ENCODE results near the gene MMP8. TPM values are rescaled to one million over a fixed set of nuclear protein-coding genes. Genes with fewer than 3 reads are reported as not detected.

MMP8 gene
- total RNA-seq, 1 donor from 2014 or later: 1.6 TPM

DNA sequence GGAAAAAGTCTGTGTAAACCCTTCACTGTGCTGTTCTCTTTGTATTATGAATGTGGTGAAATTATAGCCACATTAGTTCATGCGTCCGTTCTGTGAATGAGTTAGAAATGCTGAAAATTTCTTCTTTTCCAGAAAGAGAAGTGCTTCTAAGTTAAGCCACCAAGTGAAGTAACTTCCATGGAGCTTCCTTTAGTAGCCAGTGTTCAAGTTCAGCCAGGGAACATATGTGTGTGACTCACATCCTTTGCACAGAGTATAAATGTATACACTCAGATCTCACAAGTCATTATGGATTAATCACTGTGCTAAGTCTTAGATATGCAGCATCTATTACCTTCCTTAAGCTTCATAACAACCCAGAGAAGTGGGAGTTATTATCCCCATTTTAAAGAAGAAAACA, 3.1 kb upstream of the MMP8 start:
- no peaks in the 10 kb centered on the region for H3K36me3 ChIP-seq (ENCODE audit: control insufficient read depth in 3 of 3, insufficient read depth in 3 of 3, low read length in 3 of 3)
- no peak overlapping the region for H3K9ac ChIP-seq (ENCODE audit: low read depth in 1 of 3, low read length in 3 of 3)
- no peak overlapping the region for H3K4me3 ChIP-seq (ENCODE audit: low read length in 3 of 3)
- H3K27ac ChIP-seq (ENCODE audit: low read depth, low read length): no peak overlapping the region
- peaks cover 0 to 2% (median 0%) of the 10 kb centered on the region in 3 donors for H3K9me3 ChIP-seq (ENCODE audit: control insufficient read depth in 3 of 3, low read length in 3 of 3)
- no peaks in the 10 kb centered on the region for H3K4me1 ChIP-seq (ENCODE audit: control insufficient read depth in 3 of 3, insufficient read depth in 3 of 3, low read length in 3 of 3)
- H3K27me3 ChIP-seq (ENCODE audit: control insufficient read depth in 3 of 3, insufficient read depth in 3 of 3, low read length in 3 of 3): no peaks in the 10 kb centered on the region

DNA sequence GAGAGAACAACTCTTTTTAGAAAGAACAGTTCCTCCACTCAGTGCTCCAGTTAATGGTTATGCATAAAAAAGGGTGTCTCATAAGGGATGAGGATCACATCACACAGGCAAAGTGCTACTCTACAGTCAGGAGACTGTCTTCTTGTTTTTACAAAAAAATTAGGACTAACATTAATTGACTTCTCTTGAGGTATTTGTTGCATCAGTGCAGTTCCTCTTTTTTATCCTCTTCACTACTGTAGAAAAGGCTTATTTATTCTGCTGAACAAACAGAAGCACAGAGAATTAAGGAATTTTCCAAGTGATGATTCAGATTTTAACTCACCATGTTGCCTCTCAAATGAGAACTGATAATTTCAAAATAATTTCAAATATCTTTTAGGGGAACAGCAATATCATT, 1.9 kb downstream of the MMP8 start:
- no peak overlapping the region for H3K27ac ChIP-seq (ENCODE audit: low read depth, low read length)
- no peak overlapping the region for H3K9ac ChIP-seq (ENCODE audit: low read depth in 1 of 3, low read length in 3 of 3)
- H3K27me3 ChIP-seq (ENCODE audit: control insufficient read depth in 3 of 3, insufficient read depth in 3 of 3, low read length in 3 of 3): no peaks in the 10 kb centered on the region
- no peaks in the 10 kb centered on the region for H3K4me1 ChIP-seq (ENCODE audit: control insufficient read depth in 3 of 3, insufficient read depth in 3 of 3, low read length in 3 of 3)
- no peaks in the 10 kb centered on the region for H3K36me3 ChIP-seq (ENCODE audit: control insufficient read depth in 3 of 3, insufficient read depth in 3 of 3, low read length in 3 of 3)
- no peaks in the 10 kb centered on the region for H3K9me3 ChIP-seq (ENCODE audit: control insufficient read depth in 3 of 3, low read length in 3 of 3)
- no peak overlapping the region for H3K4me3 ChIP-seq (ENCODE audit: low read length in 3 of 3)

DNA sequence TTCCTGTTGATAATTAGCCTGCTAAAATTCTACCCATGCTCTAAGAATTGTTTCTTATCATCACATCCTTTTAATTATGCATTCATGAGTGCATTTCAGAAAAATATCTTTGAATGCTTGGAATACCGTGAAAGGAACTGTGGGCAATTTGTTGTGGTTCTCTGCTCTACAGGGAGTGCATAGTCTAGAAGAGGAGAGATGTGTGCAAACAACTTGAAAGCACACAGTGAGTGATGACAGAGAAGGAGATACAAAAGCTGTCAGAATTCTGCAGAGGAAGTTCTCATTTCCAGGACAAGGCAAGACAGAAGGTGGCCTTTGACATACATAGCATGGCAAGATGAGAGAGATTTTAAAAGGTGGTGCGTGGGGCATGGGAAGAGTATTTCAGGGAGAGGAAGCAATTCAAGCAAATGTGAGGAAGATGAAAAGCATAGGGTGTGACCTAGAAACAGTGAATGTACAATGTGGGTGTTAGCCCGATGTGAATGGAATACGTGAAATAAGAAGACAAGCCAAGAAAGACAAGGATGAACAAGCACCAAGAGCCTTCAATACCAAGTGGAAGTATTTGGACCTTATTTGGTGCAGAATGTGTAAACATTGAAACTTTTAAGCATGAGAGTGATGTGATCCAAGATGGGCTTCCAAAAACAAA, 5.0 kb downstream of the MMP8 start:
- Histone ChIP-seq H3K4me1 (ENCODE audit: control insufficient read depth in 3 of 3, insufficient read depth in 3 of 3, low read length in 3 of 3) (no peaks in the 10 kb centered on the region), H3K9me3 (ENCODE audit: control insufficient read depth in 3 of 3, low read length in 3 of 3) (no peaks in the 10 kb centered on the region)

DNA sequence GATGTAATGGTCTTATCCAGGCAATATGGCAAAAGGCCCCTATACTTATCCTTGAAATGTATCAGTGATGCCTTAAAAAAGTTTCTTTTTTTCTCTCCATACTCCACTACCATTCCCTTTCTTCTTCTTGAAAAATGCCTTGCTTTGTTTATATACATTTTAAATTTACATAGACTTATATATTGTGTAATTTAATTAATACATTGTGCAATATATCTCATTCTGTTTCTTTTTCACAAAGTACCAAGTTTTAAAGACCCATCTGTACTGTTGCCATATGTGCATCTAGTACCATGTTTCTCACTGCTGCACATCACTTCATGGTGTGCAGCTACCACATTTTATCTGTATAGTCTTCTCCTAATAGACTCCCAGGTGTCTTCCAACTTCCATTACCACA, 7.5 kb downstream of the MMP8 start:
- H3K27me3 ChIP-seq (ENCODE audit: control insufficient read depth in 3 of 3, insufficient read depth in 3 of 3, low read length in 3 of 3): no peaks in the 10 kb centered on the region
- no peaks in the 10 kb centered on the region for H3K4me1 ChIP-seq (ENCODE audit: control insufficient read depth in 3 of 3, insufficient read depth in 3 of 3, low read length in 3 of 3)
- no peaks in the 10 kb centered on the region for H3K9me3 ChIP-seq (ENCODE audit: control insufficient read depth in 3 of 3, low read length in 3 of 3)
- no peak overlapping the region for H3K4me3 ChIP-seq (ENCODE audit: low read length in 3 of 3)
- H3K36me3 ChIP-seq (ENCODE audit: control insufficient read depth in 3 of 3, insufficient read depth in 3 of 3, low read length in 3 of 3): no peaks in the 10 kb centered on the region
- no peak overlapping the region for H3K27ac ChIP-seq (ENCODE audit: low read depth, low read length)
- no peak overlapping the region for H3K9ac ChIP-seq (ENCODE audit: low read depth in 1 of 3, low read length in 3 of 3)

More for the DNA sequence above, 5.0 kb downstream of the MMP8 start:
- no peaks in the 10 kb centered on the region for H3K27me3 ChIP-seq (ENCODE audit: control insufficient read depth in 3 of 3, insufficient read depth in 3 of 3, low read length in 3 of 3)
- H3K36me3 ChIP-seq (ENCODE audit: control insufficient read depth in 3 of 3, insufficient read depth in 3 of 3, low read length in 3 of 3): no peaks in the 10 kb centered on the region
- H3K27ac ChIP-seq (ENCODE audit: low read depth, low read length): no peak overlapping the region
- H3K4me3 ChIP-seq (ENCODE audit: low read length in 3 of 3): no peak overlapping the region
- H3K9ac ChIP-seq (ENCODE audit: low read depth in 1 of 3, low read length in 3 of 3): no peak overlapping the region

DNA sequence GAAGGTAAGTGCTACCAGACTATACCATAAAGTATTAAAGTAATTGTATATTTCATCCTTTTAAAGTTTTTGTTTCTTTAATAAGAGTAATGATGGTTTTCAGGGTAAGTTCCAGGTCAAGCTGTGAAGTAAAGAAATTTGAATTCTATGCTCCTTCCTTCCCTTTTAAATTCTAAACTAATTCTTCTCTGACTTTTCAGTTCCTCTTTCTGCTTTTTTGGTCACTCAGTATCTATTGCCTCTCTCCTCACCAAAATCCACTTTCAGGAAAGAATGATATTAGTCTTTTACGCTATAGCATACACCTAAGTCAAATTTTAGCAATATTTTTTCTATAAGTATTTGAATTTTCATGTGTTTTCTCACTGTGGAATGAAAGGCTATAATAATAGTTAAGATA, 8.2 kb downstream of the MMP8 start:
- Histone ChIP-seq H3K27ac (ENCODE audit: low read depth, low read length) (no peak overlapping the region), H3K27me3 (ENCODE audit: control insufficient read depth in 3 of 3, insufficient read depth in 3 of 3, low read length in 3 of 3) (no peaks in the 10 kb centered on the region), H3K9ac (ENCODE audit: low read depth in 1 of 3, low read length in 3 of 3) (no peak overlapping the region), H3K4me3 (ENCODE audit: low read length in 3 of 3) (no peak overlapping the region), H3K4me1 (ENCODE audit: control insufficient read depth in 3 of 3, insufficient read depth in 3 of 3, low read length in 3 of 3) (no peaks in the 10 kb centered on the region), H3K9me3 (ENCODE audit: control insufficient read depth in 3 of 3, low read length in 3 of 3) (no peaks in the 10 kb centered on the region), H3K36me3 (ENCODE audit: control insufficient read depth in 3 of 3, insufficient read depth in 3 of 3, low read length in 3 of 3) (no peaks in the 10 kb centered on the region)

DNA sequence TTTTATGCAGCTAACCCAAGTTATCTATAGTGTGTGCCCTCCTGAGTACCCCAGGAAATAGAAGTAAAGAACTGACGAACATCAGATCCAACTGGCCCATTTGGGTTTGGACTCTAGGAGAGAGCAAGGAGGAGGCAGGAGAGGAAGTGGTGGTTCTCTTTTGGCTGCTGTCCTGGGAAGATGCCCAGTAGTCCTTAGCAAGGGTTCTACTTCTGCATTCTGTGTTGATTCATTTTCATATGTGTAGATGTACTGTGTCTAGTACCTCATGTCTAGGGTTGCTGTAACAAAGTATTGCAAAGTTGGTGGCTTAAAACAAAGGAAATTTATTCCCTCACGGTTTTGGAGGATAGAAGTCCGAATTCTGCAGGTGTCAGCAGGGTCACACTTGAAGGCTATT, 12.6 kb downstream of the MMP8 start:
- no peak overlapping the region for H3K4me3 ChIP-seq (ENCODE audit: low read length in 3 of 3)
- H3K9ac ChIP-seq (ENCODE audit: low read depth in 1 of 3, low read length in 3 of 3): no peak overlapping the region
- H3K36me3 ChIP-seq (ENCODE audit: control insufficient read depth in 3 of 3, insufficient read depth in 3 of 3, low read length in 3 of 3): no peaks in the 10 kb centered on the region
- no peaks in the 10 kb centered on the region for H3K4me1 ChIP-seq (ENCODE audit: control insufficient read depth in 3 of 3, insufficient read depth in 3 of 3, low read length in 3 of 3)
- no peak overlapping the region for H3K27ac ChIP-seq (ENCODE audit: low read depth, low read length)
- no peaks in the 10 kb centered on the region for H3K27me3 ChIP-seq (ENCODE audit: control insufficient read depth in 3 of 3, insufficient read depth in 3 of 3, low read length in 3 of 3)
- H3K9me3 ChIP-seq (ENCODE audit: control insufficient read depth in 3 of 3, low read length in 3 of 3): no peaks in the 10 kb centered on the region

DNA sequence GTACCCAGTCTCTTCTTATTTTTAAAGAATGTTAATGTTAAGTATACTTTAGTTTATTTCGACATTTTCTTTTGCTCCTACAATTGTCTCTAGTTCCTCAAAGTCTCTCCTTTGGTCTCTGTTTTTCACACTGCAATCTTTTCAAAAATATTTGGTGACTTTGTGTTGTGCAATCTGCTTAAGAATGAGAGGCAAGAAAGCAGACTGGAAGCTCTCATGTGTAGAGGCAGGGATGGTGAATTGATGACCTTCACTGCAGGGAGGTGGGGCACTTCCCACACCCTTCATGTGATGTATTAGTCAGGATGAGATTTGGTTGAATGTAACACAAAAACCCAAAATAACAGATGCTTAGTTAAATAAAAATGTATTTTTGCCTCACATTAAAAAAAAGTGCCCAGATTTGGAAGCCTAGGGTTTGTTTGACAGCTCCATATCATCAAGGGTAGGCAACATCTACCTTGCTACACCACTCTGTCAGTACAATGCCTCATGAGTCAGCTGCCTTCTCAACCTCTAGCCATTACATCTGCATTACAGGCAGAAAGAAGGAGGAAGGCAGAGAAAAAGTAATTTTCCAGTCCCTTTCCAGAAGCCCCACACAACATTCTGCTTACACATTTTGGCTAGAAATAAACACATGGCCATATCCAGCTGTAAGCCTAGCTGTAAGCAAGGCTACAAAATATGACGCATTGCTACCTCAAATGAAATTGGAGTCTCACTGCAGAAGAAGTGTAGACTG, 15.4 kb downstream of the MMP8 start:
- Histone ChIP-seq H3K27me3 (ENCODE audit: control insufficient read depth in 3 of 3, insufficient read depth in 3 of 3, low read length in 3 of 3) (no peaks in the 10 kb centered on the region), H3K36me3 (ENCODE audit: control insufficient read depth in 3 of 3, insufficient read depth in 3 of 3, low read length in 3 of 3) (no peaks in the 10 kb centered on the region), H3K27ac (ENCODE audit: low read depth, low read length) (no peak overlapping the region), H3K4me3 (ENCODE audit: low read length in 3 of 3) (no peak overlapping the region), H3K9ac (ENCODE audit: low read depth in 1 of 3, low read length in 3 of 3) (no peak overlapping the region), H3K4me1 (ENCODE audit: control insufficient read depth in 3 of 3, insufficient read depth in 3 of 3, low read length in 3 of 3) (no peaks in the 10 kb centered on the region), H3K9me3 (ENCODE audit: control insufficient read depth in 3 of 3, low read length in 3 of 3) (no peaks in the 10 kb centered on the region)

DNA sequence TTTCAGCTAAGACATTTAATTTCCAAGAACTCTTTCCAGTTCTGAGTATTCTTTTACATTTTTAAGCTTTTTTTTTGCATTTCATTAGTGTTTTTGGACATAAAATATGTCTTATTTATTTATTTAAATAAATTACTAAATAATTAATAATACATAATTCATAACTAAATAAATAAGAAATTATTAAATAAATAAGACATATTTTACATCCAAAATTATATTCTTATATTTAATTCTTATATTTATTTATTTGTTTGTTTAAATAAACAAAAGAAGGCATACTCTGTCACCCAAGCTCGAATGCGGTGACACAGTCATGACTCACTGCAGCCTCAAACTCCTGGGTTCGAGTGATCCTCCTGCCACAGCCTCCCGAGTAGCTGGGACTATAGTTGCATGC, 16.1 kb downstream of the MMP8 start:
- Histone ChIP-seq H3K4me3 (ENCODE audit: low read length in 3 of 3) (no peak overlapping the region), H3K9ac (ENCODE audit: low read depth in 1 of 3, low read length in 3 of 3) (no peak overlapping the region), H3K4me1 (ENCODE audit: control insufficient read depth in 3 of 3, insufficient read depth in 3 of 3, low read length in 3 of 3) (no peaks in the 10 kb centered on the region), H3K27me3 (ENCODE audit: control insufficient read depth in 3 of 3, insufficient read depth in 3 of 3, low read length in 3 of 3) (no peaks in the 10 kb centered on the region), H3K36me3 (ENCODE audit: control insufficient read depth in 3 of 3, insufficient read depth in 3 of 3, low read length in 3 of 3) (no peaks in the 10 kb centered on the region), H3K27ac (ENCODE audit: low read depth, low read length) (no peak overlapping the region), H3K9me3 (ENCODE audit: control insufficient read depth in 3 of 3, low read length in 3 of 3) (no peaks in the 10 kb centered on the region)

DNA sequence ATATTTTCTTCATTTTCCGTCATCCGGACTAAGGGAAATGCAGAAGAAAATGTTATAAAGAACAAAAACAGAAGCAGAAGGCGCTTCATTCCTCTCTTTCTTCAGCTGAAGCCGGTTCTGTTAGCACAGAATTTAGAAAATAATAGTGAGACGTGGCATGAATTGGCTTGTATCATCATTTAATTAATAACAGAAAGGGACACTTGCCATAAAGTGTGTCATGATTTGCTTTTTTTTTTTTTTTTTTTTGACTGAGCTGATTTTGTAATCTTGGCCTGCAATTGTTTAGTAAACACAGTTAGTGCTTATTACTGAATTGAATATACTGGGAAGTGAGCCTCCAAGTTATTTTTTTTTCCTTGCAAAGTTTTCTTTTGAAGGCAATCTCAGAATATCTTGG, 19.1 kb downstream of the MMP8 start, which contains the start of gene MMP27:
MMP27 (minus strand) TSS at position 144 of the 400 bp plus-strand sequence; CDS start at position 89, 55 bp downstream.
- Histone ChIP-seq H3K4me1 (ENCODE audit: control insufficient read depth in 3 of 3, insufficient read depth in 3 of 3, low read length in 3 of 3) (no peaks in the 10 kb centered on the region), H3K27me3 (ENCODE audit: control insufficient read depth in 3 of 3, insufficient read depth in 3 of 3, low read length in 3 of 3) (no peaks in the 10 kb centered on the region), H3K9me3 (ENCODE audit: control insufficient read depth in 3 of 3, low read length in 3 of 3) (no peaks in the 10 kb centered on the region), H3K36me3 (ENCODE audit: control insufficient read depth in 3 of 3, insufficient read depth in 3 of 3, low read length in 3 of 3) (no peaks in the 10 kb centered on the region), H3K9ac (ENCODE audit: low read depth in 1 of 3, low read length in 3 of 3) (no peak within 1 kb of the TSS), H3K4me3 (ENCODE audit: low read length in 3 of 3) (no peak within 1 kb of the TSS), H3K27ac (ENCODE audit: low read depth, low read length) (no peak within 1 kb of the TSS)

DNA sequence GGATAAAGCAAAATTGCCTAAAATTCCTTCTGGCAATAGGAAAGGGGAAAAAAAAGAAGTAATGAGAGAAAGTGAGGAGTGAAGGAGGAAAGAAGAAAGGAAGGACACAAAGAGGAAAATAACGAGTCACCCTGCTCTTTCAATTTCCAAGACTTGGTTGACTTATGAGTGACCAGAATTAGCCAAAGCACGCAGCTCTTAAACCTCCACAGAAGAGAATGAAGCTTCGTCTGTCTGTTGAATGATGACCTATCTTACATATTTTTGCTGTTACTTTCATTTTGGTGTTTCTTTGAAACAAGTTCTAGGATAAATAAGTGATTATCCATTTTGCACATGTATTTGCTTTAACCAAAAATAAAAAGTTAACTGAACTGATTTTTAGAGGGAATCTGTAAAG, 19.9 kb downstream of the MMP8 start:
- Histone ChIP-seq H3K9ac (ENCODE audit: low read depth in 1 of 3, low read length in 3 of 3) (no peak overlapping the region), H3K27ac (ENCODE audit: low read depth, low read length) (no peak overlapping the region), H3K27me3 (ENCODE audit: control insufficient read depth in 3 of 3, insufficient read depth in 3 of 3, low read length in 3 of 3) (no peaks in the 10 kb centered on the region), H3K36me3 (ENCODE audit: control insufficient read depth in 3 of 3, insufficient read depth in 3 of 3, low read length in 3 of 3) (no peaks in the 10 kb centered on the region), H3K9me3 (ENCODE audit: control insufficient read depth in 3 of 3, low read length in 3 of 3) (no peaks in the 10 kb centered on the region), H3K4me3 (ENCODE audit: low read length in 3 of 3) (no peak overlapping the region), H3K4me1 (ENCODE audit: control insufficient read depth in 3 of 3, insufficient read depth in 3 of 3, low read length in 3 of 3) (no peaks in the 10 kb centered on the region)
